22Rv1 (cell line): ENCODE data around the gene ZFHX3.

Experiments
- H3K27ac ChIP-seq: fragments of 450-650 bp; 2 replicates; pipeline ENCODE4 v1.5.1; 2017
- CTCF ChIP-seq: fragments of 450-650 bp; IDR thresholded peaks from 2 replicates; pipeline ENCODE4 v1.5.1; 2017; ENCODE audit warnings: mild to moderate bottlenecking
- ZFX ChIP-seq: fragments of 450-650 bp; IDR thresholded peaks from 2 replicates; pipeline ENCODE4 v1.6.1; 2017; ENCODE audit warnings: antibody characterized with exemption, borderline replicate concordance

The ZFHX3 gene

GRCh38 chr16:73023320-73023719 is 24.6 kb downstream of the ZFHX3 start:
- TF ChIP-seq CTCF = no peak
- TF ChIP-seq ZFX = no peak
- no peak overlapping the region for H3K27ac ChIP-seq

GRCh38 chr16:73022534-73022933 is 25.4 kb downstream of the ZFHX3 start:
- no peak for TF ChIP-seq CTCF
- no peak for TF ChIP-seq ZFX
- no peak overlapping the region for H3K27ac ChIP-seq

GRCh38 chr16:73021866-73022495 is 25.9 kb downstream of the ZFHX3 start:
- no peak for TF ChIP-seq ZFX
- no peak for TF ChIP-seq CTCF
- H3K27ac ChIP-seq = no peak overlapping the region

- peak overlapping the region; percentile 6; the same call in 1 of the 2 replicates for H3K27ac ChIP-seq
- no peak for TF ChIP-seq ZFX
- TF ChIP-seq CTCF = no peak
Observed at GRCh38 chr16:73020409-73020884, 27.5 kb downstream of the ZFHX3 start.

- peak overlapping the region; percentile 6; the same call in 1 of the 2 replicates for H3K27ac ChIP-seq
- TF ChIP-seq CTCF (no peak), ZFX (no peak)
Observed at GRCh38 chr16:73019457-73020362, 28.2 kb downstream of the ZFHX3 start.

- no peak for TF ChIP-seq ZFX
- no peak overlapping the region for H3K27ac ChIP-seq
Observed at GRCh38 chr16:73018821-73019456, 29.0 kb downstream of the ZFHX3 start.

- TF ChIP-seq ZFX (no peak), CTCF (no peak)
- no peak overlapping the region for H3K27ac ChIP-seq
Observed at GRCh38 chr16:73017321-73017720, 30.6 kb downstream of the ZFHX3 start.
